Neuronal stem cell (in vitro differentiated cells): ENCODE results near the gene TNS1.

Source experiments
- DNase-seq: peaks from one replicate; pipeline ENCODE4 v3.0.0-alpha.2; 2013; ENCODE audit warnings: low spot score
- H2AFZ ChIP-seq: one replicate; pipeline ENCODE4 v1.6.1; 2013; ENCODE audit warnings: mild to moderate bottlenecking, low read length, inconsistent platforms
- H2AK5ac ChIP-seq: 2 replicates; pipeline ENCODE4 v1.6.1; 2013; ENCODE audit warnings: low read depth, mild to moderate bottlenecking, inconsistent platforms, low read length, moderate library complexity, mixed read lengths
- H2BK120ac ChIP-seq: 2 replicates; pipeline ENCODE4 v1.6.1; 2013; ENCODE audit warnings: low read depth, mild to moderate bottlenecking, inconsistent platforms, low read length, moderate library complexity, mixed read lengths
- H2BK12ac ChIP-seq: one replicate; pipeline ENCODE4 v1.6.1; 2013; ENCODE audit warnings: low read length, inconsistent platforms
- H2BK15ac ChIP-seq: 2 replicates; pipeline ENCODE4 v1.6.1; 2013; ENCODE audit warnings: mild to moderate bottlenecking, low read length, inconsistent platforms, mixed read lengths
- H2BK5ac ChIP-seq: one replicate; pipeline ENCODE4 v1.6.1; 2013; ENCODE audit warnings: inconsistent platforms, mild to moderate bottlenecking, low read length, moderate library complexity
- H3K14ac ChIP-seq: one replicate; pipeline ENCODE4 v1.6.1; 2013; ENCODE audit warnings: low read length, inconsistent platforms
- H3K18ac ChIP-seq: 2 replicates; pipeline ENCODE4 v1.6.1; 2013; ENCODE audit warnings: low read length, inconsistent platforms
- H3K23ac ChIP-seq: 2 replicates; pipeline ENCODE4 v1.6.1; 2013; ENCODE audit warnings: low read depth, mild to moderate bottlenecking, mixed read lengths, low read length, inconsistent platforms; ENCODE audit not compliant: poor library complexity
- H3K27ac ChIP-seq: replicated peaks from 3 replicates; pipeline ENCODE4 v1.5.1; 2013; ENCODE audit warnings: low read length, inconsistent platforms
- H3K27me3 ChIP-seq, 3 experiments: 2 replicates each; pipeline ENCODE4 v1.6.1; 2013; ENCODE audit warnings: low read length in 3 of 3, mild to moderate bottlenecking in 2 of 3, inconsistent platforms in 1 of 3, low read depth in 1 of 3, mixed read lengths in 1 of 3, moderate library complexity in 1 of 3; ENCODE audit not compliant: control insufficient read depth in 3 of 3, insufficient read depth in 3 of 3
- H3K36me3 ChIP-seq, 2 donors: replicated peaks in 1 of 2; 2 replicates each; pipeline ENCODE4 v1.6.1; 2013; ENCODE audit warnings: low read length in 2 of 2; ENCODE audit not compliant: control insufficient read depth in 2 of 2, insufficient read depth in 2 of 2
- H3K4ac ChIP-seq: 2 replicates; pipeline ENCODE4 v1.6.1; 2013; ENCODE audit warnings: inconsistent platforms, mild to moderate bottlenecking, low read length, moderate library complexity
- H3K4me1 ChIP-seq, 2 donors: 1 replicate in 1 of 2; 2 replicates in 1 of 2; pipeline ENCODE4 v1.6.1; 2013; ENCODE audit warnings: low read length in 2 of 2, low read depth in 1 of 2; ENCODE audit not compliant: control insufficient read depth in 2 of 2, insufficient read depth in 1 of 2
- H3K4me2 ChIP-seq: one replicate; pipeline ENCODE4 v1.6.1; 2013; ENCODE audit warnings: mild to moderate bottlenecking, low read length, inconsistent platforms; ENCODE audit not compliant: insufficient read depth, poor library complexity, severe bottlenecking
- H3K4me3 ChIP-seq, 2 donors: 2 replicates each; pipeline ENCODE4 v1.5.1; 2013; ENCODE audit warnings: low read length in 2 of 2, mild to moderate bottlenecking in 2 of 2, inconsistent platforms in 1 of 2, moderate library complexity in 1 of 2
- H3K79me1 ChIP-seq: one replicate; pipeline ENCODE4 v1.6.1; 2013; ENCODE audit warnings: low read depth, mild to moderate bottlenecking, inconsistent platforms, low read length, moderate library complexity
- H3K9ac ChIP-seq: one replicate; pipeline ENCODE4 v1.6.1; 2013; ENCODE audit warnings: mild to moderate bottlenecking, low read depth, low read length, inconsistent platforms; ENCODE audit not compliant: poor library complexity
- H3K9me3 ChIP-seq, 2 donors: replicated peaks in 1 of 2; 2 replicates each; pipeline versions ENCODE3 to v1.6.1; 2013; ENCODE audit warnings: low read length in 2 of 2, mild to moderate bottlenecking in 2 of 2, inconsistent platforms in 1 of 2, low read depth in 1 of 2, mixed read lengths in 1 of 2, moderate library complexity in 1 of 2; ENCODE audit not compliant: control insufficient read depth in 2 of 2, insufficient read depth in 1 of 2
- H4K8ac ChIP-seq: one replicate; pipeline ENCODE4 v1.6.1; 2013; ENCODE audit warnings: low read depth, mild to moderate bottlenecking, inconsistent platforms, low read length, moderate library complexity
- H4K91ac ChIP-seq: one replicate; pipeline ENCODE4 v1.6.1; 2013; ENCODE audit warnings: low read length, low read depth, mild to moderate bottlenecking, inconsistent platforms; ENCODE audit not compliant: poor library complexity
- WGBS, 2 donors: extraction: QIAGEN DNeasy Blood & Tissue Kit; methylation state at CpG; one replicate each; pipeline ENCODE4 v1.1.7; 2013; ENCODE audit warnings: missing lambda C conversion rate in 2 of 2, mixed read lengths in 1 of 2; ENCODE audit not compliant: insufficient read length in 2 of 2, insufficient replicate concordance in 1 of 2; ENCODE audit errors: extremely low coverage in 2 of 2; 5-methylcytosine and 5-hydroxymethylcytosine counted together

TNS1 gene

DNA sequence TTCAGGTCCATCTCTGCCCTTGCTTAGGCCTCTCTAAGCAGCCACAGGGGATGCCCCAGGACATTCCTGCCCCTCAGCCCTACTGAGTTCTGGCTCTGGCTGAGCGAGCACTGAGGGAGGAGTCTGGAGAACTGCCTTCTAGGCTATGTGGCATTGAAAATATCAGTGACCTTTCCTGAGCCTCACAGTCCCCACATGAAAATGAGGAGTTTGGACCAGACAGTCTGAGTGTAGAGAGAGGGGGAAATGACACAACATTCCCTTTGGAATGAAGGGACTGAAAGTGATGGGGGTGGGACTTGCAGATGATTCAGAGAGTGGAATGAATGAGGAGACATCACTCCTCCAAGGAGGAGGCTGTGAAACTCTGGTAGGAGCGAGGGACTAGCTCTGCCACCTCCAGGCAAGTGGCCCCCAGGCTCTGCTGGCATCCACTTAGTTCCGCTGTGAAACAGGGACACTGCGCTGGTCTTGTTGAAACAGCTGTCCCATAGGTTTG is 8.0 kb downstream of the TNS1 start:
- Histone ChIP-seq H3K9ac (no peak overlapping the region), H3K27ac (no peak overlapping the region), H3K4me3 (no peak overlapping the region), H3K23ac (no peak overlapping the region), H2BK12ac (no peak overlapping the region), H4K91ac (no peak overlapping the region), H3K14ac (peak overlapping the region; percentile 4), H3K18ac (no peak overlapping the region), H2AFZ (no peak overlapping the region), H2BK15ac (peak overlapping the region; percentile 69), H3K36me3 (no peaks in the 10 kb centered on the region), H2BK5ac (no peak overlapping the region), H2AK5ac (peak overlapping the region; percentile 62), H3K9me3 (peaks cover 0 to 2% of the 10 kb centered on the region in 2 donors), H2BK120ac (no peak overlapping the region), H3K27me3 (no peaks in the 10 kb centered on the region), H3K4me1 (peaks cover 0 to 2% of the 10 kb centered on the region in 2 donors), H3K79me1 (no peaks in the 10 kb centered on the region), H4K8ac (no peak overlapping the region), H3K4me2 (no peak overlapping the region), H3K4ac (no peak overlapping the region)
- no peak for DNase-seq
- WGBS, 2 donors = no CpG with 5 or more reads among the region's 4 CpGs

DNA sequence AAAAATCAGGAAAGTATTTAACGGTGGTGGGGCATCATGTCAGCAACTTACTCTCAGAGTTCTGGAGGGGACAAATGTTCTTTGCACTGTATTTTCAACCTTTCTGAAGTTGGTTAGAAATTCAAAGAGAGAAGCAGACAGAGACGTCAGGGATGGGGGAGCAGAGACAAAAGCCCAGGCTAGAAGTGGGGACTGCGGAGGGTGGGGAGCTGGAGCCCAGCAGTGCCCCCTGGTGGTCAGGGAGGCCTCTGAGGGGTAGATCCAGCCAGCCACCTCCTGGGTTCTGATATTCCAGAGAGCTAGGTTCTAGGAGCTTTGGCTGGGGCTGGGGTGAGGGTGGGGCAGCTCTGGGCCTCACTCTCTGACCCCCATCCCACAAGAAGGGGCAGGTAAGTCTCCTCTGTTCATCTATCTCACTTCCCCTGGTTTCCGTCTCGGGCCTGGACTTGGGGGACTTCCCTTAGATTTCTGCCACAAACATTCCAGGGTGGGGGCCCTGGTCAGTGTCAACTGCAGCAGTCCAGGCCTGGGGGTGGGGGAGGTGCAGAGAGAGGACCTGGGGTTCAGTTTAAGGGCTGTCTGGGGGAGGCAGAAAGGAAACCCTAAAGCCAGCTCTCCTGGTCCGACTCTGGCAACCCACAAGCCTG is 8.9 kb downstream of the TNS1 start:
- Histone ChIP-seq H3K14ac (no peak overlapping the region), H3K9ac (no peak overlapping the region), H3K18ac (peak overlapping the region; percentile 11), H3K79me1 (no peaks in the 10 kb centered on the region), H2AFZ (no peak overlapping the region), H3K23ac (no peak overlapping the region), H3K27ac (no peak overlapping the region), H2AK5ac (peak overlapping the region; percentile 62), H2BK5ac (no peak overlapping the region), H3K4ac (no peak overlapping the region), H3K4me3 (no peak overlapping the region), H2BK120ac (no peak overlapping the region), H3K4me1 (peaks cover 0 to 2% of the 10 kb centered on the region in 2 donors), H3K27me3 (no peaks in the 10 kb centered on the region), H2BK15ac (peak overlapping the region; percentile 69), H2BK12ac (no peak overlapping the region), H4K8ac (no peak overlapping the region), H4K91ac (no peak overlapping the region), H3K9me3 (peaks cover 0 to 2% of the 10 kb centered on the region in 2 donors), H3K36me3 (no peaks in the 10 kb centered on the region), H3K4me2 (no peak overlapping the region)
- peak; percentile 59 for DNase-seq
- WGBS, 2 donors = no CpG with 5 or more reads among the region's 6 CpGs

DNA sequence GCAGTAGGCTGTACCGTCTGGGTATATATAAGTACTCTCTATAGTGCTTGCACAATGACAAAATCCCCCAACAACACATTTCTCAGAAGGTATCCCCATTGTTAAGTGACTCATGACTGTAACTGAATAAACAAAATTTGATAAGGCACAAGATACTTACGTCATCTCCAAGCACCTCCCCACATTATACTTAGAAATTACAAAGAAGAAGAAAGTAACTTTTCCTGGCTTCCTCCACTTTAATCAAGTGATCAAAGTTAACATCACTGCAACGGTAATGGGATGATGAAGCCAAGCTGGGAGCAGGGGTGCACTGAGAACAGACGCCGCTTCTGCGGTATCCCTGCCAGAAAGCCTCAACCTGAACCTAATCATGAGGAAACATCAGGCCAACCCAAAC is 9.7 kb downstream of the TNS1 start:
- whole genome bisulfite sequencing, 2 donors = no CpG with 5 or more reads among the region's 6 CpGs
- no peak overlapping the region for H3K4me2 ChIP-seq
- no peak overlapping the region for H3K18ac ChIP-seq
- H2BK12ac ChIP-seq = no peak overlapping the region
- H4K8ac ChIP-seq = no peak overlapping the region
- no peak overlapping the region for H3K4me3 ChIP-seq
- peaks cover 0 to 2% of the 10 kb centered on the region in 2 donors for H3K9me3 ChIP-seq
- H4K91ac ChIP-seq = no peak overlapping the region
- no peak overlapping the region for H2BK5ac ChIP-seq
- no peak for DNase-seq
- H2BK120ac ChIP-seq = no peak overlapping the region
- H3K27me3 ChIP-seq = no peaks in the 10 kb centered on the region
- no peak overlapping the region for H2AK5ac ChIP-seq
- no peak overlapping the region for H2AFZ ChIP-seq
- H3K4ac ChIP-seq = no peak overlapping the region
- no peaks in the 10 kb centered on the region for H3K36me3 ChIP-seq
- H2BK15ac ChIP-seq = no peak overlapping the region
- no peak overlapping the region for H3K23ac ChIP-seq
- H3K9ac ChIP-seq = no peak overlapping the region
- no peak overlapping the region for H3K27ac ChIP-seq
- H3K4me1 ChIP-seq = peaks cover 0 to 4% of the 10 kb centered on the region in 2 donors
- no peak overlapping the region for H3K14ac ChIP-seq
- no peaks in the 10 kb centered on the region for H3K79me1 ChIP-seq

DNA sequence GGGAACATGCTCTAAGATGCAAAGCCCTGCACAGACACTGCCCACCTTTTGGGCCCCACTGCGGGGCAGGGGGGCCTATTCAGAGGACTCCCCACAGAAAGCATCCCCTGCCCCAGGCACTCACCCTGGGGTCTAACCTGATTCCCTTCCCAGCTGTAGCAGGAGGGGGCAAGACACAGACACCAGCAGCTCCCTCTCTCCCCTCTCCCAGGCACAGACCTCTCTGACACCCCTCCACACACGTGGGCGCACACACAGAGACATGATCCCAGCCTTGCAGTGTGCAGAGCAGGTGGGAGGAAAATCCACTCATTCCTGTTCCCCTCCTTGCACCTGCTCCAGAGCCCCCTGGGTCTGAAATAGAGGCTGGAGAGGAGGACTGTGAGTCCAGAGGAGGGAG is 10.7 kb downstream of the TNS1 start:
- H3K23ac ChIP-seq = no peak overlapping the region
- no peak overlapping the region for H2BK12ac ChIP-seq
- H4K8ac ChIP-seq = no peak overlapping the region
- H3K27ac ChIP-seq = no peak overlapping the region
- H3K9ac ChIP-seq = no peak overlapping the region
- no peak overlapping the region for H2BK120ac ChIP-seq
- H3K14ac ChIP-seq = no peak overlapping the region
- H3K79me1 ChIP-seq = no peaks in the 10 kb centered on the region
- no peak overlapping the region for H2BK5ac ChIP-seq
- no peak overlapping the region for H3K18ac ChIP-seq
- H2AFZ ChIP-seq = no peak overlapping the region
- peaks cover 0 to 2% of the 10 kb centered on the region in 2 donors for H3K9me3 ChIP-seq
- peaks cover 0 to 4% of the 10 kb centered on the region in 2 donors for H3K4me1 ChIP-seq
- H2AK5ac ChIP-seq = no peak overlapping the region
- no peak for DNase-seq
- no peak overlapping the region for H3K4me3 ChIP-seq
- WGBS, 2 donors = no CpG with 5 or more reads among the region's 3 CpGs
- H3K27me3 ChIP-seq = no peaks in the 10 kb centered on the region
- no peak overlapping the region for H4K91ac ChIP-seq
- no peak overlapping the region for H3K4me2 ChIP-seq
- H3K36me3 ChIP-seq = no peaks in the 10 kb centered on the region
- H2BK15ac ChIP-seq = no peak overlapping the region
- H3K4ac ChIP-seq = no peak overlapping the region
